ENCODE results near the gene SLC35F3.

DNA sequence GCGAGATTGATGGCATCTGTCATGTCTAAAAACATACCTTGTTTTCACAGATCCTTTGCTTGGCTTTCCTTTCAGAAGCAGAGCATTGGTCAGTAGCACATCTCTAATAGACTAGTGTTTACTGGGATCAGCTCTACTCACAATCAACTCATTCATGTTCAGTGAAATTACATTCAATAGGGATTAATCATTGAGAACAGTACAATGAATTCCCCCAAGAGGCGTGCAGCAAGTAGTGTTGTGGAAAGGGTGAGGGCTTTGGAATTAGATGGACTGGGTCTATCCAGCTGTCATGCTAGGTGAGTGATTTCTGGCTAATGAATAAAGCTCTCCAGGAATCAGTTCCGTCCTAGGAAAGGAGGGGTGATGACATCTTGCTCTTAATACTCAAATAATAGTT lies 313.6 kb downstream of the SLC35F3 start:
- TF ChIP-seq CEBPB (IDR thresholded peaks at IDR 0.05): no peak
- no peak for TF ChIP-seq EP300 (IDR thresholded peaks at IDR 0.05; ENCODE audit: borderline replicate concordance)
- no peak for TF ChIP-seq REST (IDR thresholded peaks at IDR 0.05; ENCODE audit: low read depth)
- no peak for TF ChIP-seq EGR1 (IDR thresholded peaks at IDR 0.05)
- no peak for TF ChIP-seq NFIC (IDR thresholded peaks at IDR 0.05)
- TF ChIP-seq FOXM1 (IDR thresholded peaks at IDR 0.05; ENCODE audit: borderline replicate concordance, low read depth): no peak
- TF ChIP-seq TAF1 (IDR thresholded peaks at IDR 0.05; ENCODE audit: low read depth): no peak
- TF ChIP-seq MAX (IDR thresholded peaks at IDR 0.05): no peak
- TF ChIP-seq YY1 (IDR thresholded peaks at IDR 0.05; ENCODE audit: low read depth): no peak
- TF ChIP-seq CREB1 (IDR thresholded peaks at IDR 0.05; ENCODE audit: low read depth): no peak
- TF ChIP-seq RAD21 (IDR thresholded peaks at IDR 0.05; ENCODE audit: low read depth): no peak
- no peak for TF ChIP-seq TCF12 (IDR thresholded peaks at IDR 0.05; ENCODE audit: low read depth)
- no peak for TF ChIP-seq TEAD4 (IDR thresholded peaks at IDR 0.05)
- TF ChIP-seq, protein P1, sequence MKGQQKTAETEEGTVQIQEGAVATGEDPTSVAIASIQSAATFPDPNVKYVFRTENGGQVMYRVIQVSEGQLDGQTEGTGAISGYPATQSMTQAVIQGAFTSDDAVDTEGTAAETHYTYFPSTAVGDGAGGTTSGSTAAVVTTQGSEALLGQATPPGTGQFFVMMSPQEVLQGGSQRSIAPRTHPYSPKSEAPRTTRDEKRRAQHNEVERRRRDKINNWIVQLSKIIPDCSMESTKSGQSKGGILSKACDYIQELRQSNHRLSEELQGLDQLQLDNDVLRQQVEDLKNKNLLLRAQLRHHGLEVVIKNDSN (IDR thresholded peaks at IDR 0.05): no peak

Data from Ishikawa (cell line).